Panc1 (cell line): ENCODE data around the gene KRTAP23-1. TPM values are rescaled to one million over a fixed set of nuclear protein-coding genes. Genes with fewer than 3 reads are reported as not detected.

ENCODE experiments used
- ATAC-seq: fragments of 200-7000 bp; cut with Tn5 transposase; 2 replicates; pipeline ENCODE4 v1.9.1; 2020; ENCODE audit warnings: mild to moderate bottlenecking, moderate library complexity
- Bru-seq: library from RNA; stranded (reverse); fragments of 400-500 nt; gene quantifications from one replicate; lab custom pipeline; 2021; lab: Mats Ljungman, UMichigan
- BruChase-seq, 2 experiments: library from RNA; stranded (reverse); fragments of 400-500 nt; gene quantifications; one replicate each; lab custom pipeline; 2021; lab: Mats Ljungman, UMichigan
- BruUV-seq: library from RNA; stranded (reverse); fragments of 400-500 nt; replicated peaks from 2 replicates; lab custom pipeline; 2021; lab: Mats Ljungman, UMichigan
- CTCF ChIA-PET: fragments of 300-600 bp; sonication (Branson Sonifier 250); formaldehyde crosslinking; loops from one replicate; lab custom pipeline; 2022; ENCODE audit warnings: antibody characterized with exemption; lab: Charles Lee
- POLR2A ChIA-PET: fragments of 300-600 bp; sonication (Branson Sonifier 250); formaldehyde crosslinking; loops from one replicate; lab custom pipeline; 2022; ENCODE audit warnings: antibody characterized with exemption; lab: Charles Lee
- DNase-seq: peaks from one replicate; pipeline ENCODE4 v3.0.0-alpha.2; 2010; ENCODE audit warnings: low read depth, low spot score
- H3K27ac ChIP-seq: 2 replicates; pipeline ENCODE4 v1.5.1; 2011; ENCODE audit warnings: mild to moderate bottlenecking, low read length, inconsistent platforms
- H3K27me3 ChIP-seq: fragments of 200-500 bp; sonication (Bioruptor generic); 2 replicates; pipeline ENCODE4 v1.6.0; 2014; ENCODE audit warnings: low read length, inconsistent platforms; ENCODE audit not compliant: control insufficient read depth, insufficient read depth
- H3K36me3 ChIP-seq: fragments of 200-500 bp; sonication (Bioruptor generic); 2 replicates; pipeline ENCODE4 v1.5.1; 2014; ENCODE audit warnings: inconsistent platforms, mild to moderate bottlenecking, low read length, moderate library complexity; ENCODE audit not compliant: control insufficient read depth, insufficient read depth
- H3K4me1 ChIP-seq: 2 replicates; pipeline ENCODE4 v1.5.1; 2011; ENCODE audit warnings: inconsistent platforms, mild to moderate bottlenecking, low read length, moderate library complexity; ENCODE audit not compliant: control insufficient read depth, insufficient read depth
- H3K4me3 ChIP-seq, 2 experiments: 2 replicates each; pipeline ENCODE4 v1.5.1; 2011 to 2012; ENCODE audit warnings: low read depth in 2 of 2, low read length in 2 of 2, mild to moderate bottlenecking in 2 of 2, inconsistent platforms in 1 of 2, moderate library complexity in 1 of 2
- H3K9me3 ChIP-seq: fragments of 200-500 bp; sonication (Bioruptor generic); 2 replicates; pipeline ENCODE4 v1.5.1; 2014; ENCODE audit warnings: low read depth, mild to moderate bottlenecking, inconsistent platforms, low read length, moderate library complexity; ENCODE audit not compliant: control insufficient read depth, insufficient read depth
- POLR2AphosphoS5 ChIP-seq: IDR thresholded peaks from 2 replicates; pipeline ENCODE4 v1.6.1; 2012; ENCODE audit warnings: mild to moderate bottlenecking, low read depth, low read length, moderate library complexity
- SIN3A ChIP-seq: IDR thresholded peaks from 2 replicates; pipeline ENCODE4 v1.6.1; 2012; ENCODE audit warnings: low read depth, mild to moderate bottlenecking, low read length, moderate library complexity, borderline replicate concordance; ENCODE audit not compliant: insufficient read depth
- TCF7L2 ChIP-seq: IDR thresholded peaks from 2 replicates; pipeline ENCODE4 v1.6.1; 2011; ENCODE audit warnings: mild to moderate bottlenecking, low read depth, low read length, inconsistent platforms
- in situ Hi-C: cut with HindIII; loops from 2 replicates; pipeline ENCODE4 v1.10.0; 2016; ENCODE audit warnings: low sequenced_read_pairs, low pct_unique_long_range_greater_than_20kb
- intact Hi-C: fragments of 100-400 bp; cut with micrococcal nuclease; formaldehyde crosslinking; loops from one replicate; pipeline ENCODE4 v1.10.0; 2022; ENCODE audit not compliant: unreplicated experiment
- long read RNA-seq: library from polyadenylated mRNA; unstranded; transcript quantifications from one replicate; pipeline ENCODE4 v2.0.0, GENCODE V29; 2021; ENCODE audit not compliant: unreplicated experiment
- polyA plus RNA-seq: library from polyadenylated mRNA; unstranded; fragments of >200 nt; gene quantifications from one replicate; pipeline ENCODE4 v1.2.1, GENCODE V29; 2012; ENCODE audit warnings: missing spikeins; ENCODE audit not compliant: insufficient read length
- total RNA-seq: library from RNA; stranded (reverse); gene quantifications from one replicate; pipeline ENCODE4 v1.2.1, GENCODE V29; 2021; ENCODE audit not compliant: unreplicated experiment
- TF ChIP-seq, protein P1 (sequence below): fragments of 450-650 bp; IDR thresholded peaks from 2 replicates; pipeline ENCODE4 v1.5.1; 2017; ENCODE audit warnings: mild to moderate bottlenecking
- TF ChIP-seq, protein P2 (sequence below), 2 experiments: IDR thresholded peaks; 2 replicates each; pipeline ENCODE4 v1.6.1; 2011 to 2012; ENCODE audit warnings: low read depth in 2 of 2, control low read depth in 1 of 2, low read length in 1 of 2, mild to moderate bottlenecking in 1 of 2, moderate library complexity in 1 of 2; ENCODE audit not compliant: insufficient read depth in 1 of 2

Gene KRTAP23-1, protein sequence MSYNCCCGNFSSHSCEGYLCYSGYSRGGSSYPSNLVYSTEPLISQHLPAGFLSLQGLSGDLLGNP
- total RNA-seq (not detected), Bru-seq, nascent RNA (not detected), BruChase-seq, experiment 1, labeled RNA remaining after a 2-hour chase (not detected), BruChase-seq, experiment 2, labeled RNA remaining after a 6-hour chase (not detected)
- polyA plus RNA-seq = not detected
- long read RNA-seq = 0 reads

DNA sequence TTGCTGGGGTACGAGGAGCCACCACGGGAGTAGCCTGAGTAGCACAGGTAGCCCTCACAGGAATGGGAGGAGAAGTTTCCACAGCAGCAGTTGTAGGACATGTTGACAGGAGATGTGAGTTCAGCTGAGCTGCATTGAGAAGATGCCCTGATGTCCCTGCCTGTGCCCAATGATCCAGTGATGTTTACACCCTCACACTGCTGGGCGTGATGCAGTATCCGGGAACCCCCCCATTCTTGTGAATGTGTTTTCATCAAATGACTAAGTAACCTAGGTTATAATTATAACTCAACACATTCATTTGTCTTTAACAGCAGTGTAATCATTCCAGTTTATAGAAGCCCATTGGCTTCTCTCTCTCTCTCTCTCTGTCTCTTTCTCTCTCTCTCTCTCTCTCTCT, at the start of gene KRTAP23-1:
Gene KRTAP23-1 (minus strand): TSS at position 101 of the 400 bp plus-strand sequence. CDS start 0 bp downstream, at position 101.
- H3K27ac ChIP-seq = no peak within 1 kb of the TSS
- TF ChIP-seq POLR2AphosphoS5 (no peak), SIN3A (no peak), TCF7L2 (no peak)
- TF ChIP-seq, protein P1, sequence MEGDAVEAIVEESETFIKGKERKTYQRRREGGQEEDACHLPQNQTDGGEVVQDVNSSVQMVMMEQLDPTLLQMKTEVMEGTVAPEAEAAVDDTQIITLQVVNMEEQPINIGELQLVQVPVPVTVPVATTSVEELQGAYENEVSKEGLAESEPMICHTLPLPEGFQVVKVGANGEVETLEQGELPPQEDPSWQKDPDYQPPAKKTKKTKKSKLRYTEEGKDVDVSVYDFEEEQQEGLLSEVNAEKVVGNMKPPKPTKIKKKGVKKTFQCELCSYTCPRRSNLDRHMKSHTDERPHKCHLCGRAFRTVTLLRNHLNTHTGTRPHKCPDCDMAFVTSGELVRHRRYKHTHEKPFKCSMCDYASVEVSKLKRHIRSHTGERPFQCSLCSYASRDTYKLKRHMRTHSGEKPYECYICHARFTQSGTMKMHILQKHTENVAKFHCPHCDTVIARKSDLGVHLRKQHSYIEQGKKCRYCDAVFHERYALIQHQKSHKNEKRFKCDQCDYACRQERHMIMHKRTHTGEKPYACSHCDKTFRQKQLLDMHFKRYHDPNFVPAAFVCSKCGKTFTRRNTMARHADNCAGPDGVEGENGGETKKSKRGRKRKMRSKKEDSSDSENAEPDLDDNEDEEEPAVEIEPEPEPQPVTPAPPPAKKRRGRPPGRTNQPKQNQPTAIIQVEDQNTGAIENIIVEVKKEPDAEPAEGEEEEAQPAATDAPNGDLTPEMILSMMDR = no peak
- TF ChIP-seq, protein P2, sequence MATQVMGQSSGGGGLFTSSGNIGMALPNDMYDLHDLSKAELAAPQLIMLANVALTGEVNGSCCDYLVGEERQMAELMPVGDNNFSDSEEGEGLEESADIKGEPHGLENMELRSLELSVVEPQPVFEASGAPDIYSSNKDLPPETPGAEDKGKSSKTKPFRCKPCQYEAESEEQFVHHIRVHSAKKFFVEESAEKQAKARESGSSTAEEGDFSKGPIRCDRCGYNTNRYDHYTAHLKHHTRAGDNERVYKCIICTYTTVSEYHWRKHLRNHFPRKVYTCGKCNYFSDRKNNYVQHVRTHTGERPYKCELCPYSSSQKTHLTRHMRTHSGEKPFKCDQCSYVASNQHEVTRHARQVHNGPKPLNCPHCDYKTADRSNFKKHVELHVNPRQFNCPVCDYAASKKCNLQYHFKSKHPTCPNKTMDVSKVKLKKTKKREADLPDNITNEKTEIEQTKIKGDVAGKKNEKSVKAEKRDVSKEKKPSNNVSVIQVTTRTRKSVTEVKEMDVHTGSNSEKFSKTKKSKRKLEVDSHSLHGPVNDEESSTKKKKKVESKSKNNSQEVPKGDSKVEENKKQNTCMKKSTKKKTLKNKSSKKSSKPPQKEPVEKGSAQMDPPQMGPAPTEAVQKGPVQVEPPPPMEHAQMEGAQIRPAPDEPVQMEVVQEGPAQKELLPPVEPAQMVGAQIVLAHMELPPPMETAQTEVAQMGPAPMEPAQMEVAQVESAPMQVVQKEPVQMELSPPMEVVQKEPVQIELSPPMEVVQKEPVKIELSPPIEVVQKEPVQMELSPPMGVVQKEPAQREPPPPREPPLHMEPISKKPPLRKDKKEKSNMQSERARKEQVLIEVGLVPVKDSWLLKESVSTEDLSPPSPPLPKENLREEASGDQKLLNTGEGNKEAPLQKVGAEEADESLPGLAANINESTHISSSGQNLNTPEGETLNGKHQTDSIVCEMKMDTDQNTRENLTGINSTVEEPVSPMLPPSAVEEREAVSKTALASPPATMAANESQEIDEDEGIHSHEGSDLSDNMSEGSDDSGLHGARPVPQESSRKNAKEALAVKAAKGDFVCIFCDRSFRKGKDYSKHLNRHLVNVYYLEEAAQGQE (IDR thresholded peaks at IDR 0.05; ENCODE audit: insufficient read depth in 1 of 2, low read depth in 2 of 2, low read length in 1 of 2) = no peak
- no peaks in the 10 kb centered on the region for H3K4me1 ChIP-seq
- ATAC-seq = no peak
- in situ Hi-C loops (no loop called here), intact Hi-C loops (no loop called here)
- no peaks in the 10 kb centered on the region for H3K9me3 ChIP-seq
- no peak for DNase-seq
- ChIA-PET CTCF (no interaction called here), POLR2A (no interaction called here)
- no peak within 1 kb of the TSS for H3K4me3 ChIP-seq
- no peaks in the 10 kb centered on the region for H3K27me3 ChIP-seq
- BruUV-seq = no TSS peak
- H3K36me3 ChIP-seq = no peaks in the 10 kb centered on the region

DNA sequence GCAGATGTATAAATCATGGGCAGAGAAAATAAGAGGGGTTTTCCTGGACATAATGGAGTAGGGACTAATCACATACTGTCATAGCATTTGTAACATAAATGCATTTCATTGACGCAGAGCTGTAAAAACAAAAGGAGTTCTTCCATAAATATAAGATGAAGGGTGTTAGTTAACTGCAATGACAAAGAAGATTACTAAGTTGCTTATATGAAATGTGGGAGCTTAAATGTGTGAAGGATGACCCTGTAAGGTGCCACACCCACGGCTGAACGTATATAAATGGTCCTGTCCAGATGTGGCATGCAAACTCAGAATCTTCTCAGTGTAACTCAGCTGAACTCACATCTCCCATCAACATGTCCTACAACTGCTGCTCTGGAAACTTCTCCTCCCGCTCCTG, 47.3 kb upstream of the KRTAP23-1 start, which contains the start of gene KRTAP13-1:
Gene KRTAP13-1 (plus strand): TSS at position 301 of the 400 bp plus-strand sequence. CDS start 56 bp downstream, at position 357.
- ATAC-seq (no peak), DNase-seq (no peak)
- intact Hi-C loops (no loop called here), in situ Hi-C loops (no loop called here)
- no peak within 1 kb of the TSS for H3K4me3 ChIP-seq
- H3K9me3 ChIP-seq = no peaks in the 10 kb centered on the region
- BruUV-seq = no TSS peak
- ChIA-PET POLR2A (no interaction called here), CTCF (no interaction called here)
- H3K27ac ChIP-seq = no peak within 1 kb of the TSS
- H3K27me3 ChIP-seq = no peaks in the 10 kb centered on the region
- no peak for TF ChIP-seq TCF7L2
- TF ChIP-seq SIN3A = no peak
- TF ChIP-seq POLR2AphosphoS5 = no peak
- TF ChIP-seq, protein P2 (IDR thresholded peaks at IDR 0.05; ENCODE audit: insufficient read depth in 1 of 2, low read depth in 2 of 2, low read length in 1 of 2) = no peak
- TF ChIP-seq, protein P1 = no peak
- no peaks in the 10 kb centered on the region for H3K4me1 ChIP-seq
- H3K36me3 ChIP-seq = no peaks in the 10 kb centered on the region
